Hematopoietic multipotent progenitor cell (in vitro differentiated cells): ENCODE results near the gene LRP1B. TPM values are rescaled to one million over a fixed set of nuclear protein-coding genes. Genes with fewer than 3 reads are reported as not detected.
A peak's percentile ranks its signal among the peaks of the same experiment; 100 is the strongest.
"Not testable (repeated sequence)": the region's sequence is repeated elsewhere in the genome, so short reads cannot be mapped to it uniquely, and the experiment has no call there.

Source experiments
- DNase-seq, 3 donors: peaks; one replicate each; pipeline ENCODE4 v3.0.0-alpha.2; 2011 to 2015; ENCODE audit warnings: low read depth in 2 of 3, low spot score in 2 of 3
- total RNA-seq: library from RNA; depleted of rRNA; stranded (reverse); fragments of >200 nt; gene quantifications from one replicate; pipeline ENCODE4 v1.2.3, GENCODE V29; 2012

LRP1B gene
- total RNA-seq, 1 donor: under 0.01 TPM

GRCh38 chr2:140603416-140603815 lies 1527.4 kb downstream of the LRP1B start:
- no peak for DNase-seq

- DNase-seq: no peak
These were observed 1529.0 kb downstream of the LRP1B start for GRCh38 chr2:140601801-140602200.

GRCh38 chr2:140601342-140601741 lies 1529.5 kb downstream of the LRP1B start:
- no peak for DNase-seq

- no peak for DNase-seq
These were observed 1530.7 kb downstream of the LRP1B start for GRCh38 chr2:140600116-140600515.

DNA sequence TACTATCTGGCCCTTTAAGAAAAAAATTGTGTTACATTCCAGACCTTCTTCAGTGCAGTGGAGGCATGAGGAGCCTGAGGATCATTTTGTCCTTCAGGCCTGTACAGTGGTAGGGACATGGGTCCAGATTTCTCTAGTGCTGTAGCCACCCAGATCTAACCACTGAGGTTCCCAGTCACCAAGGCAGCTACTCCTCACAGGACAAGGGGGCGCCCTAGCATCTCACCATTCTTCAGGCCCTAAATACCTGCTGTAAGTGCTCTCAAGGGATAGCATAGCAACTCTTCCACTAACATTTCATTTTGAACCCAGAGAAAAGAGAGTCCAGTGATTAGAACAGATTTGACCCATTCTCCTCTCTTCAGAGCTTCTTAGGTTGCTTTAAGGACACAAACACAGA lies 1533.0 kb downstream of the LRP1B start:
- no peak for DNase-seq

DNA sequence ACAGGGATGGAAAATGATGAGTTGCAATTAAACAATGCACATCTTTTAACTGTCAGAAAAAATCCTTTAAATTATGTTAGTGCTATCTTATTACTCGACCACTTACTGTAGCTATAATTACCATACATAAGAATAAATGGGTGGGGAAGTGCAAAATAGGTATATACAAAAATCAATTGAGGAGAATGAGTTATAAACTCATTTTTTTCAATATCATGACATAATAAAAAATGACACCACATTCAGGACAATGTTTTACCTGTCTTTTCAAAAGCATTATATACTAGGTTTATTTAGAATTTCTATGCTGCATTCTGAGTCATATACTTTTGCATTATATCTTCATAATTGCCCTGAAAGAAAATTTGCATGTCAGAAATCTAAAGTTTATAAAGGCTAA lies 1533.6 kb downstream of the LRP1B start:
- no peak for DNase-seq

DNA sequence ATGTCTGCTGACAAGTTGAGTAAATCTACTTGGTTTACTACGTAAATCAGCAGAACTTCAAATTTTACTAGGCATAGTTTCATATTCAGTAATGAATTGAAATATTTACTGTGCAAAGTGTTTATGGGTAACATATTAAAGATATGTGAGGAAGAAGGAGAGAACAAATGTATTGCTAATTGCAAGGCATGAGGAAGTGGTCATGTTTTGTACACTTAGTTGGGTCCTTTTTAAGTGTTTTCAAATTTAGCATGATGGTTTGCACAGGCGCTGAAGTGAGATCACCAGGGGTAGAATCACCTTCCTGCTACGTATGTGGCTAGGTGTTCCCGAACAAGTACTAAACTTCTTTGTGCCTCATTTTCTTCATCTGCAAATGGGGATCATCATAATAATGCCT lies 1534.4 kb downstream of the LRP1B start:
- no peak for DNase-seq

DNA sequence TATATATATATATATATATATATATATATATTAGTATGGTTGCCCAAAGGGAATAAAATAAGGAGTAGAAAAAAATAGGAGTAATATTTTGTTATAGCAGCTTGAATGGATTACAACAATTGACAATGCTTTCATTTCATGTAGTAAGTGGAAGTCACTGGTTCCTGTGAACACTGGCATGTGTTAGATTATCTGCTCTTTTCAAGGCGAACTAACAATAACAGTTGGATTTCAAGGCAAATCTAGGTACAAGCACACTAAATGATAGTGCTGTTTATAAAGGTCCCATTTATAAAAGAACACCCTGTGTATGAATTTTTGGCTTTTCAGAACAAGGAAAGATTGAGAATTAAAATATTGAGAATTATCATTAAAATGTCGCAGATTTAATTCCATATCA lies 1535.7 kb downstream of the LRP1B start:
- DNase-seq: no peak

DNA sequence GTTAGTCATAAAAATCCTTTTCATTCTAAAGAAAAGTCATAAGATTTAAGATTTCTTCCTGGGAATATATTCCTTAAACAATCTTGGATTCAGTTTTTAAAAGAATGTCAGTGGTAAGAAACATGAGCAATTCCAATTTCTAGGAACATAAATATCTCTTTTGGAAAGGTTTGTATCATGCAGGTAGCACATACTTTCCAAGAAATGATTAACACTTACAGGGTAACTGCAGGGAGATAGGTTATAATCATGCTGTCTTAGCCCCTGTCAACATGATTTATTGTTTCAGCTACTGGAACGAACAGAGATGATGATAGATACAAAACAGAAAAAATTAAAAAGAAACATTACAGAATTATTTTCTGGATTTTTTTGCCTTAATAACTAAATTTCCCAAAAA lies 1537.7 kb downstream of the LRP1B start:
- no peak for DNase-seq

- no peak for DNase-seq
These were observed 1541.1 kb downstream of the LRP1B start for GRCh38 chr2:140589696-140590095.

- DNase-seq: no peak
These were observed 1541.5 kb downstream of the LRP1B start for GRCh38 chr2:140589273-140589672.

DNA sequence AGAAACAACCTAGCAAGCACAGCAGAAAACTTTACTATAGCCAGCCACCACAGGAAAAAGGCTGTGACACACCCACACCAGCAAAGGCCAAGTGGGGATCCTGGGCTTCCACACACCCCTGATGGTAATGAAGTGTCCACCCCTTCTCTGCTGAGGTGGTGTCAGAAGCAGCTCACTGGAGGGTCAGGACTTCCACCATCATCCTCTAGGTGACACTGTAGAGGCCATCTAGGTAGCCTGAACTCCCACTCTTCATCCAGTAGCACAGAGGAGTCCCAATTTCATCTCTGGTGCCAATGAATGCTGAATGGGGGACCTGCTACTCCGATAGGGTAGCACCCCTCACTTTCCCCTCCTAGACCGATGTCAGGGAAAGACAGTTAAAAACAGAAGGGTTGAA lies 1544.4 kb downstream of the LRP1B start:
- peak in 2 of 3 donors; percentile 3 to 18 for DNase-seq

- DNase-seq: no peak
These were observed 1545.8 kb downstream of the LRP1B start for GRCh38 chr2:140585016-140585415.

- DNase-seq: no peak
These were observed 1546.3 kb downstream of the LRP1B start for GRCh38 chr2:140584471-140584870.

- no peak for DNase-seq
These were observed 1550.2 kb downstream of the LRP1B start for GRCh38 chr2:140580532-140581151.

- no peak for DNase-seq
These were observed 1553.4 kb downstream of the LRP1B start for GRCh38 chr2:140577453-140577852.

- no peak for DNase-seq
These were observed 1563.1 kb downstream of the LRP1B start for GRCh38 chr2:140567734-140568133.

GRCh38 chr2:140565756-140566155 lies 1565.1 kb downstream of the LRP1B start:
- DNase-seq: no peak

GRCh38 chr2:140555701-140556100 lies 1575.1 kb downstream of the LRP1B start:
- no peak for DNase-seq

GRCh38 chr2:140552634-140553033 lies 1578.2 kb downstream of the LRP1B start:
- DNase-seq: no peak

GRCh38 chr2:140551287-140551686 lies 1579.5 kb downstream of the LRP1B start:
- no peak for DNase-seq

GRCh38 chr2:140550821-140551220 lies 1580.0 kb downstream of the LRP1B start:
- no peak for DNase-seq

- not testable (repeated sequence) for DNase-seq
These were observed 1586.0 kb downstream of the LRP1B start for GRCh38 chr2:140544769-140545168.
